Brain microvascular endothelial cell (primary cell): ENCODE data around the gene CERS1.

ENCODE experiments used
- DNase-seq: peaks from one replicate; pipeline ENCODE4 v3.0.0-alpha.2; 2020
- H3K27ac ChIP-seq: fragments of 250-450 bp; sonication (Bioruptor Pico); 2 replicates; pipeline ENCODE4 v1.5.1; 2020; ENCODE audit warnings: mild to moderate bottlenecking, moderate library complexity
- H3K27me3 ChIP-seq: fragments of 250-450 bp; sonication (Bioruptor Pico); replicated peaks from 2 replicates; pipeline ENCODE4 v1.5.1; 2020; ENCODE audit warnings: mild to moderate bottlenecking
- H3K36me3 ChIP-seq: fragments of 250-450 bp; sonication (Bioruptor Pico); replicated peaks from 2 replicates; pipeline ENCODE4 v1.5.1; 2020; ENCODE audit warnings: mild to moderate bottlenecking
- H3K4me3 ChIP-seq: 2 replicates; pipeline ENCODE4 v1.5.1; 2011; ENCODE audit warnings: low read depth, mild to moderate bottlenecking, control low read depth, low read length, moderate library complexity
- CTCF ChIP-seq: IDR thresholded peaks from 2 replicates; pipeline ENCODE4 v1.5.1; 2011; ENCODE audit warnings: low read depth, mild to moderate bottlenecking, moderate library complexity, low read length, control low read depth, inconsistent platforms; ENCODE audit errors: missing control alignments
- in situ Hi-C: cut with HindIII; loops from 2 replicates; pipeline ENCODE4 v1.10.0; 2017; ENCODE audit warnings: low sequenced_read_pairs, low pct_ligation_motif_present

Gene CERS1

GRCh38 chr19:18897094-18898029 is 1.4 kb upstream of the CERS1 start:
- in situ Hi-C loops: no loop called here
- H3K36me3 ChIP-seq: peaks cover 25% of the 10 kb centered on the region
- no peak for DNase-seq
- H3K4me3 ChIP-seq: no peak overlapping the region
- no peak overlapping the region for H3K27ac ChIP-seq
- peaks cover 13% of the 10 kb centered on the region for H3K27me3 ChIP-seq
- no peak for TF ChIP-seq CTCF

GRCh38 chr19:18896421-18896841 is 473 bp upstream of the CERS1 start:
- H3K27me3 ChIP-seq: peaks cover 13% of the 10 kb centered on the region
- peaks cover 22% of the 10 kb centered on the region for H3K36me3 ChIP-seq
- TF ChIP-seq CTCF: peak; percentile 19
- in situ Hi-C loops: no loop called here
- H3K4me3 ChIP-seq: no peak overlapping the region
- DNase-seq: no peak
- H3K27ac ChIP-seq: no peak overlapping the region

- Histone ChIP-seq H3K4me3 (peak overlapping the region; percentile 42), H3K27me3 (peaks cover 13% of the 10 kb centered on the region), H3K36me3 (peaks cover 15% of the 10 kb centered on the region), H3K27ac (no peak overlapping the region)
- DNase-seq: no peak
- in situ Hi-C loops: no loop called here
- peak; percentile 49 for TF ChIP-seq CTCF
These were observed 727 bp downstream of the CERS1 start for GRCh38 chr19:18895038-18895823.

GRCh38 chr19:18894254-18895037 is 1.5 kb downstream of the CERS1 start:
- TF ChIP-seq CTCF: no peak
- no peak overlapping the region for H3K4me3 ChIP-seq
- in situ Hi-C loops: no loop called here
- H3K27ac ChIP-seq: no peak overlapping the region
- peaks cover 8% of the 10 kb centered on the region for H3K36me3 ChIP-seq
- no peak for DNase-seq
- H3K27me3 ChIP-seq: peaks cover 13% of the 10 kb centered on the region

GRCh38 chr19:18893587-18894253 is 2.2 kb downstream of the CERS1 start:
- Histone ChIP-seq H3K36me3 (peaks cover under 1% of the 10 kb centered on the region), H3K4me3 (no peak overlapping the region), H3K27ac (no peak overlapping the region), H3K27me3 (peaks cover 13% of the 10 kb centered on the region)
- DNase-seq: no peak
- in situ Hi-C loops: no loop called here
- TF ChIP-seq CTCF: no peak
